HTR-8/SVneo (cell line): ENCODE results near the gene SMOC1.
A peak's percentile ranks its signal among the peaks of the same experiment; 100 is the strongest.

Experiments
- DNase-seq: peaks from one replicate; pipeline ENCODE4 v3.0.0; 2011; ENCODE audit warnings: low spot score, mixed read lengths; ENCODE audit not compliant: insufficient read length
- FAIRE-seq: peaks from 2 replicates; lab custom pipeline; 2011; peaks lifted over from hg19 to GRCh38; lab: Jason Lieb, UNC

Gene SMOC1

GRCh38 chr14:69968132-69968531, 88.9 kb downstream of the SMOC1 start:
- FAIRE-seq (no peak), DNase-seq (no peak)

GRCh38 chr14:69968681-69969080, 89.5 kb downstream of the SMOC1 start:
- DNase-seq (no peak), FAIRE-seq (no peak)

- no peak for DNase-seq
- FAIRE-seq, result peak; percentile 89
Measured at GRCh38 chr14:69972755-69973154, 93.5 kb downstream of the SMOC1 start.

GRCh38 chr14:69973846-69974245, 94.6 kb downstream of the SMOC1 start:
- no peak for DNase-seq
- FAIRE-seq, result peak; percentile 94

GRCh38 chr14:69979882-69980281, 100.7 kb downstream of the SMOC1 start:
- DNase-seq (no peak), FAIRE-seq (no peak)

- no peak for DNase-seq
- FAIRE-seq, result peak; percentile 84
Measured at GRCh38 chr14:69980457-69981425, 101.5 kb downstream of the SMOC1 start.

GRCh38 chr14:69982220-69982839, 103.1 kb downstream of the SMOC1 start:
- DNase-seq, result no peak
- peak; percentile 88 for FAIRE-seq

- DNase-seq, result no peak
- peak; percentile 28 for FAIRE-seq
Measured at GRCh38 chr14:69982886-69983285, 103.7 kb downstream of the SMOC1 start.

- no peak for FAIRE-seq
Measured at GRCh38 chr14:69983317-69983716, 104.1 kb downstream of the SMOC1 start.

GRCh38 chr14:69985463-69985862, 106.2 kb downstream of the SMOC1 start:
- peak; percentile 69 for FAIRE-seq
- DNase-seq, result no peak

More at GRCh38 chr14:69983317-69983716, 104.1 kb downstream of the SMOC1 start:
- DNase-seq, result no peak

GRCh38 chr14:69986336-69986735, 107.1 kb downstream of the SMOC1 start:
- no peak for DNase-seq
- FAIRE-seq, result no peak

GRCh38 chr14:69987406-69988121, 108.3 kb downstream of the SMOC1 start:
- FAIRE-seq (peak; percentile 42), DNase-seq (no peak)

GRCh38 chr14:69988979-69989378, 109.8 kb downstream of the SMOC1 start:
- DNase-seq (no peak), FAIRE-seq (peak; percentile 72)

- DNase-seq (no peak), FAIRE-seq (peak; percentile 54)
Measured at GRCh38 chr14:69989622-69990021, 110.4 kb downstream of the SMOC1 start.

- no peak for DNase-seq
Measured at GRCh38 chr14:69990323-69990722, 111.1 kb downstream of the SMOC1 start.

GRCh38 chr14:69991422-69991821, 112.2 kb downstream of the SMOC1 start:
- no peak for DNase-seq
- FAIRE-seq, result peak; percentile 36

More at GRCh38 chr14:69990323-69990722, 111.1 kb downstream of the SMOC1 start:
- peak; percentile 86 for FAIRE-seq

GRCh38 chr14:69992564-69992963, 113.3 kb downstream of the SMOC1 start:
- FAIRE-seq (no peak), DNase-seq (no peak)

GRCh38 chr14:69993326-69993725, 114.1 kb downstream of the SMOC1 start:
- DNase-seq, result no peak
- FAIRE-seq, result no peak

- FAIRE-seq (no peak), DNase-seq (no peak)
Measured at GRCh38 chr14:69994002-69994401, 114.8 kb downstream of the SMOC1 start.

- FAIRE-seq, result peak; percentile 94
Measured at GRCh38 chr14:69996216-69996615, 117.0 kb downstream of the SMOC1 start.

GRCh38 chr14:69997849-69998248, 118.6 kb downstream of the SMOC1 start:
- DNase-seq (peak; percentile 94), FAIRE-seq (peak; percentile 99)

More at GRCh38 chr14:69996216-69996615, 117.0 kb downstream of the SMOC1 start:
- peak; percentile 53 for DNase-seq
